NOMO-1 (cell line): Measurements from ENCODE around the gene U2AF2.
A peak's percentile ranks its signal among the peaks of the same experiment; 100 is the strongest.

ENCODE experiments used
- DNase-seq, 2 experiments: peaks; one replicate each; lab custom pipeline; 2025; ENCODE audit not compliant: unreplicated experiment in 2 of 2; lab: John Stamatoyannopoulos, UW

Gene U2AF2

GRCh38 chr19:55654868-55655647 is at the start of gene U2AF2:
Gene U2AF2, plus strand, starts transcription at chr19:55655035. Its CDS starts 70 bp downstream, at chr19:55655105.
- peak; percentile 92 to 94 for DNase-seq

GRCh38 chr19:55605207-55605636 is 49.6 kb upstream of the U2AF2 start:
- DNase-seq: peak; percentile 88 to 89

GRCh38 chr19:55605637-55606470 is 49.0 kb upstream of the U2AF2 start, which contains the start of gene ZNF865:
Gene ZNF865, plus strand, starts transcription at chr19:55605647. Its CDS starts 7,972 bp downstream, at chr19:55613619.
- DNase-seq: peak; percentile 67 to 75

- DNase-seq: no peak
Measured at GRCh38 chr19:55606471-55606787, 48.4 kb upstream of the U2AF2 start.

DNA sequence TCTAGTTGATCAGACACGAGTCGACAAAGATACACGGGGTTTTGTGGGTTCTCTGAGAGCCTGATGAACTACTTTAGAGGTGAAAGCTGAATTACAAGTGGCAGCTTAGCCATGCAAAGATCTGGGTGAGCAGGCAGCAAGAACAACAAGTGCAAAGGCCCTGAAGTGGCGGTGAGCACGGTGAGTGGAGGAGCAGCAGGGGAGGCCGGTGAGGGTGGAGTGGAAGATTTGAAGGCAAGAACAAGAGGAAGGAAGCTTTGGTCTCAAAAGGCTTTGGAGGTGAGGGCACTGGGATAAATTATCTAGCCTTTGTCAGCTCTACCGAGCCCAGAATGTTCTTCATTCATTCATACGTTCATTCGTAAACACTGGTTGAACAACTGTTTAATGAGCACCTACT is 48.0 kb upstream of the U2AF2 start:
- no peak for DNase-seq

GRCh38 chr19:55609326-55609725 is 45.5 kb upstream of the U2AF2 start:
- no peak for DNase-seq

DNA sequence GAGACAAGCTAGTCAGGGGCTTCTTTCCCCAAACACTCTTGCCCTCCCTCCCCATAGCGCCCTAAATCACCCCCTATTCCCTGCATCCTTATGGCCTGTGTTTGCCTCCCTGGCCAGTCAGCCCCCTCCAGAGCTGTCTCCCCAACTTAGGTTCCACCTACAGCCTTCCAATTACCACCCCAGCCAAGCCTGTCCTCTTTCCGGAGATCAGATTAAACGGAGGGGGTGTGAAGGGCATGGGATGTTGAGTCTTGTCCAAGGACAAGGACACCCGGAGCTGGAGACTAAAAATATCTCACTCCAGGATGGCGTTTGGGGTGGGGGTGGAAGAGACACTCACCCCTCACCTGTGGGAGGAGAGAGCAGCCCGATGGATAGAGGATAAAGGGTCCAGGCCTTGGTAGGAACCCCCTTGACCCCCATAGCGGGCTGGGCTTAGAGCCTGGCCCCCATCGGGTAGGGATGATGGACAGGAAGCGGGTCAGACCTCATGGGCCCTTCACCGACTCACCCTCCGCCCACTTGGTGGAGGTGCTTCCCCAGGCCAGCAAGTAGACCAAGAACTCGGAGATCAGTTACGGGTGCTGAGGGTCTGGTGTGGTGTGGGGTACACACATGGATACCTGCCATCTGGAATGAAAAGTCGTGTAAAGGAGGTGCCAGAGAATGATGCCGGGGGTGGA is 43.4 kb upstream of the U2AF2 start:
- DNase-seq: no peak

DNA sequence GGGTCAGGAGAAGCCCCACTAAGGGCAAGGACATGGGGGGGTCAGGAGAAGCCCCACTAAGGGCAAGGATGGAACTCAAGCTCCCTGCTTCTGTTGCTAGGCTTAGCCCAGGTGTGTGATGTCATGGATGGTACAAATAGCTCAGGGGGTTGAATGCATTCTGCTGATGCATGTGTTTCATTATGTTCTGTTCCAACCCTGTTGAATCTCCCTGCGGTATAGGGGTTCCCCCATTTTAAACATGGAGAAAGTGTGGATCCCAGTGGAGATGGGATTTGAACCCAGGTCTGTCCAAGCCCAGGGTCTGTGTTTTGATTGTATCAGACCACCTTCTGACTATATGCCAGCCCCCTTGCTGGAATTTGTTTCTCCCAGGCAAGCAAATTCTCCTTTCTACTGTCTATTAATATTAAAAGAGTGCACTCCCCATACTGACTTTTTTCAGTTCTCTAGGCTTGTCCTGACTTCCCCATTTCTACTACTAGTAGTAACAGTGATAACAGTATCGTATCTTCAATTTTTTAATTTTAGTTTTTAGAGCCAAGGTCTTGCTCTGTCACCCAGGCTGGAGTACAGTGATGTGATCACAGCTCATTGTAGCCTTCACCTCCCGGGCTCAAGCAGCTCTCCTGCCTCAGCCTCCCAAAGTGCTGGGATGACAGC is 42.7 kb upstream of the U2AF2 start:
- peak in 1 of 2 experiments; percentile 36 for DNase-seq

DNA sequence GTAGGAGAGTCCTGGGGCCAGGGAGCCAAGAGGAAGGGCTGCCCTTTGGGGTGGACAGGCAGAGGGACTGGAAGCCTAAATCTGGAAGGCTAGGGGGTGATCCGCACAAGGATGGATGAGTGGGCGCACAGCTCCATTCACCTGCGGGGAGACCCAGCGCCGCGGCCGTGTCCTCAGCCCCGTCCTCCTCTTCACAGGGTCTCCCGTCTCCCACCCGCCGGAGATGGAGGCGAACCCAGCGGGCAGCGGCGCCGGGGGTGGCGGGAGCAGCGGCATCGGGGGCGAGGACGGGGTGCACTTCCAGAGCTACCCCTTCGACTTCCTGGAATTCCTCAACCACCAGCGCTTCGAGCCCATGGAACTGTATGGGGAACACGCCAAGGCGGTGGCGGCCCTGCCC is 41.4 kb upstream of the U2AF2 start:
- DNase-seq: no peak

DNA sequence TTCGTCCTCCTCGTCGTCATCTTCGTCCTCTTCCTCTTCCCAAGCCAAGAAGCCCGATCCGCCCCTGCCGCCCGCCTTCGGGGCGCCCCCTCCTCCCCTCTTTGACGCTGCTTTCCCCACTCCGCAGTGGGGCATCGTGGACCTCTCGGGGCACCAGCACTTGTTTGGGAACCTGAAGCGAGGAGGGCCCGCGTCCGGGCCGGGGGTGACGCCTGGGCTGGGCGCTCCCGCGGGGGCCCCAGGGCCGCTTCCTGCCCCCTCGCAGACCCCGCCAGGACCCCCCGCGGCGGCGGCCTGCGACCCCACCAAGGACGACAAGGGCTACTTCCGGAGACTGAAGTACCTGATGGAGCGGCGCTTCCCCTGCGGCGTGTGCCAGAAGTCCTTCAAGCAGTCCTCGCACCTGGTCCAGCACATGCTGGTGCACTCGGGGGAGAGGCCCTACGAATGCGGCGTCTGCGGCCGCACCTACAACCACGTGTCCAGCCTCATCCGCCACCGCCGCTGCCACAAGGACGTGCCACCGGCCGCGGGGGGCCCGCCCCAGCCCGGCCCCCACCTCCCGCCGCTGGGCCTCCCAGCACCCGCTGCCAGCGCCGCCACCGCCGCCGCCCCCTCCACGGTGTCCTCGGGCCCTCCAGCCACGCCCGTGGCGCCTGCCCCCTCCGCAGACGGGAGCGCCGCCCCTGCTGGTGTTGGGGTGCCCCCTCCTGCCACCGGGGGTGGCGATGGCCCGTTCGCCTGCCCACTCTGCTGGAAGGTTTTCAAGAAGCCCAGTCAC is 40.7 kb upstream of the U2AF2 start:
- no peak for DNase-seq

GRCh38 chr19:55614711-55615542 is 39.9 kb upstream of the U2AF2 start:
- no peak for DNase-seq

GRCh38 chr19:55615543-55616394 is 39.1 kb upstream of the U2AF2 start:
- no peak for DNase-seq

DNA sequence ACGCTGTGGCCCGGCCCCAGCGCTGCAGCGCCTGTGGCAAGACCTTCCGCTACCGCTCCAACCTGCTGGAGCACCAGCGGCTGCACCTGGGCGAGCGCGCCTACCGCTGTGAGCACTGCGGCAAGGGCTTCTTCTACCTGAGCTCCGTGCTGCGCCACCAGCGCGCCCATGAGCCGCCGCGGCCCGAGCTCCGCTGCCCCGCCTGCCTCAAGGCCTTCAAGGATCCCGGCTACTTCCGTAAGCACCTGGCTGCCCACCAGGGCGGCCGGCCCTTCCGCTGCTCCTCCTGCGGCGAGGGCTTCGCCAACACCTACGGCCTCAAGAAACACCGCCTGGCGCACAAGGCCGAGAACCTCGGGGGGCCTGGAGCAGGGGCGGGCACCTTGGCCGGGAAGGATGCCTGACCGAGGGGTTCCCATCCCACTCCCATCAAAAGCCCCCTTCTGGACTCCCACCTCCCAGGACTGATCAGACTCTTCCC is 38.4 kb upstream of the U2AF2 start:
- no peak for DNase-seq

DNA sequence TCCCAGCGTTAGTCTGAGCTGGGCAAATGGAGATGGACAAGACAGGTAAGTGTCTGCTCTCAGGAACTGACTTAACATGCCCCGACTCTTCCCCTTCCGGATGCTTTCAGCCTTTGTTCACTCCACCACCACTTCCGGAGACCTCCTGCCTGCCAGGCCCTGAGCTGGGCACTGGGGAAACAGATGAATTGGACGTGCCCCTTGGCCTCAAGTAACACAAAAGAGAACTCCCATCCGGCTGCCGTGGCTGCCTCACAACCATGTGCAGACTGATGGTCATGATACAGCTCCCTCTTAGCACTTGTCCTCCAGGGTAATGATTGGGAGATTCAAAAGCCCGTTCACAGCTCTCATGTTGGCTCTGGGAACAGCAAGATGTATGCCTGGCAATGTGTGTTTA is 37.4 kb upstream of the U2AF2 start:
- DNase-seq: no peak

- DNase-seq: no peak
Measured at GRCh38 chr19:55618426-55618825, 36.4 kb upstream of the U2AF2 start.

- peak in 1 of 2 experiments; percentile 27 for DNase-seq
Measured at GRCh38 chr19:55619286-55619685, 35.5 kb upstream of the U2AF2 start.

- peak; percentile 88 to 92 for DNase-seq
Measured at GRCh38 chr19:55620410-55621204, 34.2 kb upstream of the U2AF2 start.
